HG03378 (cell line): ENCODE results near the gene WASL.
"Not testable (repeated sequence)": the region's sequence is repeated elsewhere in the genome, so short reads cannot be mapped to it uniquely, and the experiment has no call there.

Source experiments
- ATAC-seq: cut with Tn5 transposase; IDR thresholded peaks from one replicate; pipeline ENCODE4 v1.9.1; 2021; ENCODE audit warnings: mild to moderate bottlenecking, moderate library complexity; ENCODE audit not compliant: unreplicated experiment

Gene WASL

GRCh38 chr7:123735539-123735938 is 13.3 kb downstream of the WASL start:
- ATAC-seq, result no peak

GRCh38 chr7:123734498-123734897 is 14.3 kb downstream of the WASL start:
- ATAC-seq, result no peak

- ATAC-seq, result no peak
Measured at GRCh38 chr7:123732413-123733091, 16.3 kb downstream of the WASL start.

GRCh38 chr7:123729218-123729578 is 19.6 kb downstream of the WASL start:
- no peak for ATAC-seq

- ATAC-seq, result no peak
Measured at GRCh38 chr7:123727071-123727837, 21.5 kb downstream of the WASL start.

- no peak for ATAC-seq
Measured at GRCh38 chr7:123725586-123726171, 23.1 kb downstream of the WASL start.

GRCh38 chr7:123724817-123725253 is 24.0 kb downstream of the WASL start:
- ATAC-seq, result no peak

GRCh38 chr7:123723913-123724312 is 24.9 kb downstream of the WASL start:
- ATAC-seq, result no peak

GRCh38 chr7:123720527-123720926 is 28.3 kb downstream of the WASL start:
- not testable (repeated sequence) for ATAC-seq

GRCh38 chr7:123719197-123719721 is 29.5 kb downstream of the WASL start:
- no peak for ATAC-seq

GRCh38 chr7:123718773-123719172 is 30.0 kb downstream of the WASL start:
- no peak for ATAC-seq

GRCh38 chr7:123717689-123718088 is 31.1 kb downstream of the WASL start:
- no peak for ATAC-seq

GRCh38 chr7:123716877-123717276 is 31.9 kb downstream of the WASL start:
- ATAC-seq, result no peak

- no peak for ATAC-seq
Measured at GRCh38 chr7:123715799-123716198, 33.0 kb downstream of the WASL start.

GRCh38 chr7:123715198-123715597 is 33.6 kb downstream of the WASL start:
- ATAC-seq, result no peak

GRCh38 chr7:123714296-123715080 is 34.3 kb downstream of the WASL start:
- no peak for ATAC-seq

- ATAC-seq, result peak; percentile 43
Measured at GRCh38 chr7:123712619-123713018, 36.2 kb downstream of the WASL start.

- no peak for ATAC-seq
Measured at GRCh38 chr7:123711832-123712293, 36.9 kb downstream of the WASL start.

GRCh38 chr7:123710683-123711082 is 38.1 kb downstream of the WASL start:
- ATAC-seq, result no peak

GRCh38 chr7:123709525-123709924 is 39.3 kb downstream of the WASL start:
- ATAC-seq, result no peak
